Sigmoid colon (tissue), 4 donors: ENCODE data around the gene TMUB1.
A peak's percentile ranks its signal among the peaks of the same experiment; 100 is the strongest.

Source experiments
- CTCF ChIP-seq, 4 experiments: fragments of 450-650 bp in 3 of 4; fragments of 200-600 bp in 1 of 4; IDR thresholded peaks; one replicate each; pipeline ENCODE4 v1.5.1; 2016 to 2019; ENCODE audit warnings: antibody characterized with exemption in 4 of 4, mild to moderate bottlenecking in 3 of 4, moderate library complexity in 2 of 4
- EP300 ChIP-seq, 4 donors: sonication (generic); formaldehyde crosslinking; IDR thresholded peaks; one replicate each; pipeline ENCODE4 v1.6.1; 2017; ENCODE audit warnings: antibody characterized with exemption in 4 of 4
- POLR2A ChIP-seq, 2 donors: fragments of 450-650 bp; IDR thresholded peaks; one replicate each; pipeline ENCODE4 v1.6.1; 2016; ENCODE audit warnings: antibody characterized with exemption in 2 of 2, mild to moderate bottlenecking in 2 of 2, moderate library complexity in 2 of 2
- POLR2AphosphoS5 ChIP-seq, 4 donors: sonication (generic); formaldehyde crosslinking; IDR thresholded peaks; one replicate each; pipeline ENCODE4 v1.6.1; 2017; ENCODE audit warnings: antibody characterized with exemption in 4 of 4

DNA sequence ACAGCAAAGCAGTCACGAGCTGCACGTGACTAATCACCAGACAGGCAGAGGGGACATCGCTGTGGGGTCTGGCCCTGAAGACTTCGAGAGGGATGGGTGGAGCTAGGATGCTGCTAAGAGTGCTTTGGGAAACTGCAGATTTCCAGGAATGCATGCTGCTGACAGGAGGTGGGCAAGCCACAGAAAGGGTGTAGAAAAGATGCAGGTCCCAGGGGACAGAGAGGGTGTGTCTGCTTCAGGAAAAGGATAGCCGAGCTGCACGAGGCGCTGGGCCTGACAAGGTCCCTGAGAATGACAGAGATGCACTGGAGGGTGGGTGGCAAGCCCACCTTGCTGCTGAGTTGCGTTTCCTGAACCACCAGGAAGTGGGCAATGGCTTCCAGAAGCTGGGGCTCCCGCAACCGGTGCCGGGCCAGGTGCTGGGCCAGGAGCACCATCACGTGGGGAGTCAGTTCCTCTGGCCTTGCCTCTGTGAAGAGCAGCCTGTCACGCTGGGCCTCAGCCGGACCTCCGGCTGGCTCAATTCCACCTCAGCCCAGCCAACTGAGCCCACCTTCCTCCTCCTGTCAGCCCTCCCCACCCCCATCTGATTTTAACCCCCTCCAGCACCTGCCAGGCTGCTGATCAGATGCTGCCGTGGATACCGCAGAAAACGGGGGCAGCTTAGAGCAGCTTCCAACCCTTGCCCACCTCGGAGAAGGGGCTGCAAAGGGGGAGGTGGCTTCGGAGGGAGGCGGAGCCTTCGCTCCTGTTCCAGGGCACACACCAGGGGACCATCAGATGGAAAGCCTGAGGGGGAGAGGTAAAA is 4.9 kb downstream of the TMUB1 start:
- TF ChIP-seq EP300 (IDR thresholded peaks at IDR 0.05) (no peak), POLR2AphosphoS5 (IDR thresholded peaks at IDR 0.05) (peak in 1 of 4 donors; percentile 36), CTCF (IDR thresholded peaks at IDR 0.05) (no peak), POLR2A (IDR thresholded peaks at IDR 0.05) (no peak)
